ENCODE data around the gene SFMBT1. TPM values are rescaled to one million over a fixed set of nuclear protein-coding genes. Genes with fewer than 3 reads are reported as not detected.
A peak's percentile ranks its signal among the peaks of the same experiment; 100 is the strongest.

SFMBT1 gene
- polyA plus RNA-seq, 3 donors: 0.61 to 2.7 (median 0.91) TPM

DNA sequence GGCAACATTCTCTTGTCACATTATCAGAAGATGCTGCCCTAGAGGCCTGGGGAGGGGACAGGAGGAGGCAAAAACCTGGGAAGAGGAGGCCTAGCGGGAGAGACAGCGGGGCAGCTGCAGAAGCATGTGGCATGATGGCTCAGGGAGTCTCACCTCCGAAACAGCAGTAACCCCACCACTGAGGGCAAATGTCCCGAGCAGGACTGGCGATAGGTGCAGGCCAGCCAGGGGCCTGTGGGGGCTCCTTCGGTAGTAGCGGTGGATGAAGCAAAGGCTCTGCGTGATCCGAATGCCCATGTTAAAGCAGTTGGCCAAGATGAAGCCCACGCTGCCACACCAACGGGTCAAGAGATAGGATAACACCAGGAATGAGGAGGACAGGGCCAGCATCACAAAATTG lies 46.3 kb upstream of the SFMBT1 start:
- no peaks in the 10 kb centered on the region for H3K9me3 Mint-ChIP-seq
- Histone ChIP-seq H3K9ac (ENCODE audit: insufficient read depth, low read length, poor library complexity, severe bottlenecking) (peak overlapping the region; percentile 41), H3K79me2 (ENCODE audit: insufficient read depth, low read length) (no peaks in the 10 kb centered on the region), H3K4me1 (ENCODE audit: control insufficient read depth in 1 of 2, insufficient read depth in 2 of 2, low read length in 2 of 2) (peaks cover 17 to 22% of the 10 kb centered on the region in 2 donors), H3K36me3 (replicated peaks in 1 of 2; ENCODE audit: control insufficient read depth in 1 of 2, insufficient read depth in 2 of 2, low read length in 2 of 2) (peaks cover 24 to 86% of the 10 kb centered on the region in 2 donors), H3K4me3 (replicated peaks in 1 of 3; ENCODE audit: low read depth in 2 of 3, low read length in 3 of 3) (no peak overlapping the region), H3K27ac (ENCODE audit: low read depth in 1 of 2, low read length in 2 of 2) (peak overlapping the region in 1 of 2 donors; percentile 46), H3K27me3 (ENCODE audit: control insufficient read depth in 2 of 2, insufficient read depth in 2 of 2, low read length in 2 of 2) (no peaks in the 10 kb centered on the region), H4K20me1 (ENCODE audit: insufficient read depth, low read length) (no peaks in the 10 kb centered on the region), H3K4me2 (replicated peaks; ENCODE audit: extremely low read depth, low read length, poor library complexity, severe bottlenecking) (no peak overlapping the region), H3K9me3 (replicated peaks in 1 of 2; ENCODE audit: control insufficient read depth in 1 of 2, insufficient read depth in 1 of 2, low read length in 2 of 2) (no peaks in the 10 kb centered on the region), H2AFZ (ENCODE audit: insufficient read depth, low read depth, low read length, poor library complexity, severe bottlenecking) (no peak overlapping the region)
- no peak for DNase-seq
- intact Hi-C loops (cut with micrococcal nuclease): no loop called here
- no peak overlapping the region for H3K4me3 Mint-ChIP-seq
- TF ChIP-seq, protein P1, sequence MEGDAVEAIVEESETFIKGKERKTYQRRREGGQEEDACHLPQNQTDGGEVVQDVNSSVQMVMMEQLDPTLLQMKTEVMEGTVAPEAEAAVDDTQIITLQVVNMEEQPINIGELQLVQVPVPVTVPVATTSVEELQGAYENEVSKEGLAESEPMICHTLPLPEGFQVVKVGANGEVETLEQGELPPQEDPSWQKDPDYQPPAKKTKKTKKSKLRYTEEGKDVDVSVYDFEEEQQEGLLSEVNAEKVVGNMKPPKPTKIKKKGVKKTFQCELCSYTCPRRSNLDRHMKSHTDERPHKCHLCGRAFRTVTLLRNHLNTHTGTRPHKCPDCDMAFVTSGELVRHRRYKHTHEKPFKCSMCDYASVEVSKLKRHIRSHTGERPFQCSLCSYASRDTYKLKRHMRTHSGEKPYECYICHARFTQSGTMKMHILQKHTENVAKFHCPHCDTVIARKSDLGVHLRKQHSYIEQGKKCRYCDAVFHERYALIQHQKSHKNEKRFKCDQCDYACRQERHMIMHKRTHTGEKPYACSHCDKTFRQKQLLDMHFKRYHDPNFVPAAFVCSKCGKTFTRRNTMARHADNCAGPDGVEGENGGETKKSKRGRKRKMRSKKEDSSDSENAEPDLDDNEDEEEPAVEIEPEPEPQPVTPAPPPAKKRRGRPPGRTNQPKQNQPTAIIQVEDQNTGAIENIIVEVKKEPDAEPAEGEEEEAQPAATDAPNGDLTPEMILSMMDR (IDR thresholded peaks at IDR 0.05): no peak
- no peaks in the 10 kb centered on the region for H3K27me3 Mint-ChIP-seq (ENCODE audit: low read depth in 3 of 3)
- peak overlapping the region in 4 of 7 donors; percentile 5 to 65 (median 36) for H3K27ac Mint-ChIP-seq
- peaks cover 54 to 87% of the 10 kb centered on the region in 2 donors for H3K36me3 Mint-ChIP-seq
- H3K4me1 Mint-ChIP-seq: peaks cover 16% of the 10 kb centered on the region
- 98% methylated on average over 9 of the region's 11 CpGs for WGBS (ENCODE audit: insufficient coverage)

DNA sequence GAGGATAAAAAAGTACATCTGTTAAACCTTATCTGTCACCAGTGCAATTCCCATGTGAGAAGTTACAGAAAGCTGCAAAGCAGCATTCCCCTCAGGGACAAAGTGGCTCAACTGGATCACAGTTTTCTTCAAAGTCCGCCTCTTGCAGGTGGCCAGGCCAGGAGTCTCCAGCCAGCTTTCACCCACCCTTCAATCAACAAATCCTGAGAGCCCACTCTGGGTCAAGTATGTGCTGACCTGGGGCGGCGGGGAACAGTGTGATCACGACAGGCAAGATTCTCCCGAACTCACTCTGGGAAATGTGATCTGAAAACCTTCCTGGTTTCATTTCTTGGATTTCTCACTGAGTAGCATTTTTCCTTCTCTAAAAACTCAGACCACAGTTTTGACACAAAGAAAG lies 45.1 kb upstream of the SFMBT1 start:
- DNase-seq: no peak

More for the DNA sequence above, 45.1 kb upstream of the SFMBT1 start:
- H3K27ac ChIP-seq (ENCODE audit: low read depth in 1 of 2, low read length in 2 of 2): no peak overlapping the region
- peaks cover 24 to 81% of the 10 kb centered on the region in 2 donors for H3K36me3 ChIP-seq (replicated peaks in 1 of 2; ENCODE audit: control insufficient read depth in 1 of 2, insufficient read depth in 2 of 2, low read length in 2 of 2)
- peaks cover 16% of the 10 kb centered on the region for H3K4me1 Mint-ChIP-seq
- no peaks in the 10 kb centered on the region for H3K9me3 Mint-ChIP-seq
- H3K36me3 Mint-ChIP-seq: peaks cover 59 to 87% of the 10 kb centered on the region in 2 donors
- no peak overlapping the region for H3K4me3 ChIP-seq (replicated peaks in 1 of 3; ENCODE audit: low read depth in 2 of 3, low read length in 3 of 3)
- WGBS (ENCODE audit: insufficient coverage): 76% methylated on average over 3 of the region's 5 CpGs
- H3K27me3 ChIP-seq (ENCODE audit: control insufficient read depth in 2 of 2, insufficient read depth in 2 of 2, low read length in 2 of 2): no peaks in the 10 kb centered on the region
- H3K9ac ChIP-seq (ENCODE audit: insufficient read depth, low read length, poor library complexity, severe bottlenecking): no peak overlapping the region
- H3K4me2 ChIP-seq (replicated peaks; ENCODE audit: extremely low read depth, low read length, poor library complexity, severe bottlenecking): no peak overlapping the region
- intact Hi-C loops (cut with micrococcal nuclease): no loop called here
- H2AFZ ChIP-seq (ENCODE audit: insufficient read depth, low read depth, low read length, poor library complexity, severe bottlenecking): no peak overlapping the region
- TF ChIP-seq, protein P1 (IDR thresholded peaks at IDR 0.05): no peak
- no peaks in the 10 kb centered on the region for H3K9me3 ChIP-seq (replicated peaks in 1 of 2; ENCODE audit: control insufficient read depth in 1 of 2, insufficient read depth in 1 of 2, low read length in 2 of 2)
- no peak overlapping the region for H3K4me3 Mint-ChIP-seq
- peak overlapping the region in 1 of 7 donors; percentile 19 for H3K27ac Mint-ChIP-seq
- H3K79me2 ChIP-seq (ENCODE audit: insufficient read depth, low read length): no peaks in the 10 kb centered on the region
- peaks cover 17 to 22% of the 10 kb centered on the region in 2 donors for H3K4me1 ChIP-seq (ENCODE audit: control insufficient read depth in 1 of 2, insufficient read depth in 2 of 2, low read length in 2 of 2)
- no peaks in the 10 kb centered on the region for H4K20me1 ChIP-seq (ENCODE audit: insufficient read depth, low read length)
- no peaks in the 10 kb centered on the region for H3K27me3 Mint-ChIP-seq (ENCODE audit: low read depth in 3 of 3)
